Ishikawa (cell line): ENCODE results near the gene ZNF569.

Source experiments
- TAF1 ChIP-seq: IDR thresholded peaks from 2 replicates; pipeline ENCODE4 v1.6.1; 2012; ENCODE audit warnings: low read depth, mild to moderate bottlenecking
- TEAD4 ChIP-seq: IDR thresholded peaks from 2 replicates; pipeline ENCODE4 v1.6.1; 2012
- ZBTB7A ChIP-seq: IDR thresholded peaks from 2 replicates; pipeline ENCODE4 v1.6.1; 2012; ENCODE audit warnings: low read depth
- TF ChIP-seq, protein P1 (sequence below): IDR thresholded peaks from 2 replicates; pipeline ENCODE4 v1.6.1; 2012
- TF ChIP-seq, protein P2 (sequence below): IDR thresholded peaks from 2 replicates; pipeline ENCODE4 v1.6.1; 2012; ENCODE audit warnings: low read depth, mild to moderate bottlenecking

Gene ZNF569

DNA sequence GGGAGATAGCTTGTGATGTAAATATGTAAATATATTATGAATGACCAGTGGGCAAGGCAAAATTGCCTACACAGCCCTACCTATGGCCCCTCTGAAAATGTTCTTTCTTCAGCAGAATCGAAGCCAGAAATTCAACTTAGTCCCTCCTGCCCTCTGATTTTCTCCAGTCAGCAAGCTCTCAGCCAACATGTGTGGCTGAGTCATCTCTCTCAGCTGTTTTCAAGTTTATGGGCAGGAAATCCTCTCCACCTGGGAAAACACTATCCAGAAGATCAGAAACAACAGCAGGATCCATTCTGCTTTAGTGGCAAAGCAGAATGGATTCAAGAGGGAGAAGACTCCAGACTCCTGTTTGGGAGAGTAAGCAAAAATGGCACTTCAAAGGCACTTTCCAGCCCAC is 105.2 kb downstream of the ZNF569 start:
- TF ChIP-seq TEAD4, result no peak
- TF ChIP-seq, protein P1, sequence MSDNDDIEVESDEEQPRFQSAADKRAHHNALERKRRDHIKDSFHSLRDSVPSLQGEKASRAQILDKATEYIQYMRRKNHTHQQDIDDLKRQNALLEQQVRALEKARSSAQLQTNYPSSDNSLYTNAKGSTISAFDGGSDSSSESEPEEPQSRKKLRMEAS, result no peak
- TF ChIP-seq ZBTB7A, result no peak
- TF ChIP-seq TAF1, result no peak
- TF ChIP-seq, protein P2, sequence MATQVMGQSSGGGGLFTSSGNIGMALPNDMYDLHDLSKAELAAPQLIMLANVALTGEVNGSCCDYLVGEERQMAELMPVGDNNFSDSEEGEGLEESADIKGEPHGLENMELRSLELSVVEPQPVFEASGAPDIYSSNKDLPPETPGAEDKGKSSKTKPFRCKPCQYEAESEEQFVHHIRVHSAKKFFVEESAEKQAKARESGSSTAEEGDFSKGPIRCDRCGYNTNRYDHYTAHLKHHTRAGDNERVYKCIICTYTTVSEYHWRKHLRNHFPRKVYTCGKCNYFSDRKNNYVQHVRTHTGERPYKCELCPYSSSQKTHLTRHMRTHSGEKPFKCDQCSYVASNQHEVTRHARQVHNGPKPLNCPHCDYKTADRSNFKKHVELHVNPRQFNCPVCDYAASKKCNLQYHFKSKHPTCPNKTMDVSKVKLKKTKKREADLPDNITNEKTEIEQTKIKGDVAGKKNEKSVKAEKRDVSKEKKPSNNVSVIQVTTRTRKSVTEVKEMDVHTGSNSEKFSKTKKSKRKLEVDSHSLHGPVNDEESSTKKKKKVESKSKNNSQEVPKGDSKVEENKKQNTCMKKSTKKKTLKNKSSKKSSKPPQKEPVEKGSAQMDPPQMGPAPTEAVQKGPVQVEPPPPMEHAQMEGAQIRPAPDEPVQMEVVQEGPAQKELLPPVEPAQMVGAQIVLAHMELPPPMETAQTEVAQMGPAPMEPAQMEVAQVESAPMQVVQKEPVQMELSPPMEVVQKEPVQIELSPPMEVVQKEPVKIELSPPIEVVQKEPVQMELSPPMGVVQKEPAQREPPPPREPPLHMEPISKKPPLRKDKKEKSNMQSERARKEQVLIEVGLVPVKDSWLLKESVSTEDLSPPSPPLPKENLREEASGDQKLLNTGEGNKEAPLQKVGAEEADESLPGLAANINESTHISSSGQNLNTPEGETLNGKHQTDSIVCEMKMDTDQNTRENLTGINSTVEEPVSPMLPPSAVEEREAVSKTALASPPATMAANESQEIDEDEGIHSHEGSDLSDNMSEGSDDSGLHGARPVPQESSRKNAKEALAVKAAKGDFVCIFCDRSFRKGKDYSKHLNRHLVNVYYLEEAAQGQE, result no peak
